ENCODE results near the gene STX16.

Gene STX16, protein sequence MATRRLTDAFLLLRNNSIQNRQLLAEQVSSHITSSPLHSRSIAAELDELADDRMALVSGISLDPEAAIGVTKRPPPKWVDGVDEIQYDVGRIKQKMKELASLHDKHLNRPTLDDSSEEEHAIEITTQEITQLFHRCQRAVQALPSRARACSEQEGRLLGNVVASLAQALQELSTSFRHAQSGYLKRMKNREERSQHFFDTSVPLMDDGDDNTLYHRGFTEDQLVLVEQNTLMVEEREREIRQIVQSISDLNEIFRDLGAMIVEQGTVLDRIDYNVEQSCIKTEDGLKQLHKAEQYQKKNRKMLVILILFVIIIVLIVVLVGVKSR

DNA sequence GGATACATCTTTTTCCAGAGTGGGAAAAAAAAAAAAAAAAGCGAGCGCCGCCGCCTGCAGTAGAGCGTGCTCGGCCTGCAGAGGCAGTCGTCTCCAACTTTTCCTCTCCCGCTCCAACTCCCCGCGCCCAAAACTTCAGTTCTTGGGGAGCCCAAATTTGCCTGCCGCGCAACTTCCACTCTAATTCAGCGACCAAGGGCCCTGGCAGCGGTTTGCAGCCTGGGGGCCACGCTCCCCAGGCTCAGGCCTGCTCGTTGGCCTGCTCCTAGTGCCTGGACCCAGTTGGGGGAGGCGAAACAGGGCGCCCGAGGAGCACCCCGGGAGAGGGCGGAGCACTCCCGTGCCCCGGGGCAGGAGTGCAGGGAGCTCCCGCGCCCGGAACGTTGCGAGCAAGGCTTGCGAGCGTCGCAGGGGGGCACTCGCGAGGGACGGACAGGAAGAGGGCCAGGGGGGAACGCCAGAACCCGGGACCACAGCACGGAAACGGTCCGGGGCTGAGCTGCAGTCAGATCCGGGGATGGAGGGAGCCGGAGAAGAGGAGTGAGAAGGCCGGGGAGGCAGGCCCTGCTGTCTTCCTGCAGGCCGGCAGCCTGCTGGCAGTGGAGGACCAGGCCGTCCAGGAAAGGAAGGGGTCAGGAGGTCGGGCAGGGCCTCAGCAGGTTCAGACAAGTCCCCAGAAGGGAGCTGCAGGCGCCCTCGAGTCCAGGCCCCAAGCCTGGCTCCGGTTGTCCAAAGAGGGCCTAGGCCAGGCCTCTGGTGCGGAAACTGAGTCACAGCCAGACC, at the start of gene STX16:
TSS of gene STX16 (plus strand) at position 508 of the 783 bp plus-strand sequence. CDS start 724 bp downstream, outside the sequence.
- peak; percentile 91 for DNase-seq

- DNase-seq = no peak
Observed at GRCh38 chr20:58602124-58602523, 49.0 kb upstream of the STX16 start.

DNA sequence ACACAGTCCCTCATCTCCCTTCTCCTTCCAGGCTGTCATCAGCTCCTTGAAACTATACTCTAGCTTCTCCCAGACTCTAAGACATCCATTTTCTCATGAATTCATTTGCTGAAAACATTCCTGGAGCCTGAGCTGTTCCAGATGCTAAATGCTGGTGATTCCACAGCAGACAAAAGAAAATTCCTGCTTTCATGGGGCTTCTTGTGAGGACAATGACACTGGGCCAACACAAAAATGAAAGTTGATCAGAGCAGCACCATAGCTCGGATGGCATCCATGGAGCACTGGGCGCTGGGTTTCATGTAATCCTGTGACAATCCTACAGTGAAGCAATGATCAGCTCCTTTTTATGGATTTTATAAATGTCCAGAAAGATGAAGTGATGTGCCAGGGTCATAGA, 47.4 kb upstream of the STX16 start:
- no peak for DNase-seq

GRCh38 chr20:58604128-58604881, 46.8 kb upstream of the STX16 start:
- DNase-seq = no peak

DNA sequence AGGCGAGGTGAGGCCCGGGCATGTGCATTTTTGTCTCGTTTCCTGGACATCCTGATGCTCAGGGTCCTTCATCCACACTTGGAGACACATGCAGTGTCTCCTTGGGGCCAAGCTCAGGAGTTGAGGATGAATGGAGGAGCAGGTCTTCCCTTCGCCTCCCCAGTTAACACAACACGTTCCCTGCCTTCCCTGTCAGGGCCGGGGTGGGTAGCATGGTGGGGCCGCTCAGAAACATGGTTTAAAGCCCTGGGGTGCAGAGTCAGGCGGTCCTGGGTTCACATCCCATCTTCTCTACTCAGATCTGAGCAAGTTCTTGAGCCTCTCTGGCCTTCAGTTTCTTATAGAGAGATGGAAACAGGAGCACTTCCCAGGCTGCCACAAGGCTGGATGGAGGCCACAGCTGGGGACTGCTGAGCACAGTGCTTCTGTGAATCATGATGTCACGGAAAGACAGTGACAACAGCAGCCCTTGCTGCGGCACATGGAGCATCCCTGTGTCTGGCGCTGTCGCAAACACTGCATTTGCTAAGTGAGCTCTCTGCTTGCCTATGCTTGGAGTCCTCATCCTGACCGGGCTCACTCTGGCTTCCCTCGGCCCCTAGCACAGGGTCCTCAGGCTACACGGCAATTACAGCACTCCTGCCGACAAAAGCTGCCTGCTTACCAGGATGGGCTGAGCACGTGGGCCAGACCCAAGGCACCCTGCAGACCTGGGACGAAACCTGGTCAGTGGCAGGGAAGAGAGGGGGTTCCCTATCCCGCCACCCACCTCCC, 45.6 kb upstream of the STX16 start:
- DNase-seq = no peak

- no peak for DNase-seq
Observed at GRCh38 chr20:58606184-58606583, 44.9 kb upstream of the STX16 start.

- no peak for DNase-seq
Observed at GRCh38 chr20:58608096-58608840, 42.8 kb upstream of the STX16 start.

DNA sequence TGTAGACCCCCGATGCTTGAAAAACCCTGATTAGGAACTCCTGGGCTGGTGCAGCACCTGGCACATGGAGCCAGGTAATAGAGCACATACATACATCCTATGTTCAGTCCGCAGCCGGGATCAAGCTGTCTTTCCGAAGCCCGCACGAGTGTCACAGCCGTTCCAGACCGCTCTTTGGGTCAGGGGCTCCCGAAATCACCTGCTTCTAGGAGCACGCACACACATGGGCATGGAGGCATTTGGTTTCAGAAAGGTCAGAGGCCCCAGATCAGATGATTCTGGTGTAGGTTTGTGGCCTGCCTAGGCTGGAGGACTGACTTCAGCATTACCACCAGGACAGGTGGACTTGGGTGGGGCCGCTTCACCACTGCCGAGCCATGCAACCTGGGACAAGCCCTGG, 42.1 kb upstream of the STX16 start:
- no peak for DNase-seq

DNA sequence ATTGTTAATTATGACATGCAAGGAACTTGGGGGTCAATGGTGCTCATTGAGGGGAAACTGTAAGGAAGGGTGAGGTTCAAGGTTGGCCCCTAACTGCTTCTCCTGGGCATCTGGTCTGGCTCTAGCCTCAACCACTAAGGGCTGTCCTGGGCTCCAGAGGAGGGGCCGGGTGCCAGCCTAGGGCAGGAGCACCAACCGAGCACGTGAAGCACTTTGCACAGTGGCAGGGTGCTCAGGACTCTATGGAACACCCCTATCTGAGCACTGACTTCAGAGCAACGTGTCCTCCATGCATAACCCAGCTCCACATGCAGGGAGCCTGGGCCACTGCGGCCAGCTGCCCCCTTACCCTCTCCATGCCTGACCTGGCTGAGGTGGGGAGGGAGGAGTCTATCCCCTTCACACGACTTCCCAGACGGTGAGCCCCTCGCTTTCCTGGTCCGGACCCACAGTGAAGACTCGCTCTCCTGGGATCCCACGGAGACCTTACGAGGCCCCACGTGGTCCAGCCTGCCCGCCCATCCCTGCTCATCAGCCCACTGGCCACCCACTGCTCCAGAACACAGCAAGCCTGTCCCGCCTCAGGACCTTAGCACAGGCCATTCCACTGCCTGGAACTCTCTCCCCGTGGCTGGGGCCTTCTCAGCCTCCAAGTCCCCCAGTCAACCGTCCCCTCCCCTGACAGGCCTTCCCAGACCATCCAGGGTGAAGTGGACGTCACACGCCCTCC, 40.8 kb upstream of the STX16 start:
- DNase-seq = no peak

GRCh38 chr20:58610811-58611210, 40.3 kb upstream of the STX16 start:
- no peak for DNase-seq

DNA sequence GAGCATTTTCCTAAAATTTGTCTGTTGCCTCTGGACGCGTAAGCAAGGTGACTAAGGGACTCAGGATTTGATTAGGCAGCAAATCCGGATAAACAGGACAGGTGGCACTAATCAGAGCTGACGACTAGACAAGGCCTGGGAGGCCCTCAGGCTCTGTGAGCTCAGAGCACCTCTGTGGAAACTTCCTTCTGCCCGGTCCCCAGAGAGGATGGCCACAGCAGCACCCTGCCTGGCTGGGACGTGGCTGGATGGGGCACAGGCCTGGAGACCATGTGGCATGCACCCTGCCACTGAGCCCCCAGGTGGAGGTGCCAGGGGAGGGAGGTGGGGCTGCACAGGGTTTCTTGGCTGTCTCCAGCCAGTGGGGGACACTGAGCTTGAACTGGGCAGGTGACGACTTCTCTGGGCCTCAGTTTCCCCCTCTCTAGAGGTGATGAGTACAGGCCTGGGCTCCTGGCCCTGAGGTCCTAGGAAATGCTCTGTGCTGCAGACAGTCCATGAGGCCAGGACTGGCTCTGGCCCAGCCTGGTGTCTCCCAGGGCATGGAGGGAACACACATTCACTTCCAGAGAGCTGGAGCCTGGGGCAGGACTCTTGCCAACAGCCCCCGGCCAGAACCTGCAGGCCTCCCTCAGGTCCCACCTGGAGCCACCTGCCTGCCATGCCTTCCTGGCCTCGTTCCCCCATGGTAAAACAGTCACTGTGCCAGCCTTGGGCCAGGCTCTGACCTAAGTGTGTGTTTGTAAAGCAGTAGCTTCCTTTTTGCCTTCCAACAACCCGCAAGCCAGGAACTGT, 39.6 kb upstream of the STX16 start:
- no peak for DNase-seq

DNA sequence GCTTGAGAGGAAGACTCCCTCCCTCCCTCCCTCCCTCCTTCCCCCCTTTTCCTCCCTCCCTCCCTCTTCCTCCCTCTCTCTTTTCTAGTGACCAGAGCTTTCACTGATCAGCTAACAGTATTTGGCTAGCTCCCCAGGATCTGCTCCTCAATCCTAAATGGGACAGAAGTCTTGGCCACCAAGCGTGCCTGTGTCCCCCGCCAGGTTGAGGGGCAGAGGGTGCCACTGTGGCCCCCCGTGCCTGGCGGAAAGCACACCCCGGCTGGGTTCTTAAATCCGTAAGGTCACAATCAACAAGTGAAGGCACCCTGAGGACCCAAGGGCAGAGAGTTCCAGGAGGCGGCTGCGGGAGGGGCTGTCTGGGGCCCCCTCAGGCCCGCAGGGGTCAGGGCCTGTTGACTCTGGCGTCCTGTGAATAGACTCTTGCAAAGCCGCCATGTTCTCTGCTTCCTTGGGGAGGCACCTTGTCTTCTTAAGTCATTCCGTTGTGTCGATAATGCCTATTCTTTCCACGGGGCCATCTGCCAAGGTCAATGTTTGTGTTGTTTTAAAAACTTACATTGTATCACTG, 38.9 kb upstream of the STX16 start:
- no peak for DNase-seq

DNA sequence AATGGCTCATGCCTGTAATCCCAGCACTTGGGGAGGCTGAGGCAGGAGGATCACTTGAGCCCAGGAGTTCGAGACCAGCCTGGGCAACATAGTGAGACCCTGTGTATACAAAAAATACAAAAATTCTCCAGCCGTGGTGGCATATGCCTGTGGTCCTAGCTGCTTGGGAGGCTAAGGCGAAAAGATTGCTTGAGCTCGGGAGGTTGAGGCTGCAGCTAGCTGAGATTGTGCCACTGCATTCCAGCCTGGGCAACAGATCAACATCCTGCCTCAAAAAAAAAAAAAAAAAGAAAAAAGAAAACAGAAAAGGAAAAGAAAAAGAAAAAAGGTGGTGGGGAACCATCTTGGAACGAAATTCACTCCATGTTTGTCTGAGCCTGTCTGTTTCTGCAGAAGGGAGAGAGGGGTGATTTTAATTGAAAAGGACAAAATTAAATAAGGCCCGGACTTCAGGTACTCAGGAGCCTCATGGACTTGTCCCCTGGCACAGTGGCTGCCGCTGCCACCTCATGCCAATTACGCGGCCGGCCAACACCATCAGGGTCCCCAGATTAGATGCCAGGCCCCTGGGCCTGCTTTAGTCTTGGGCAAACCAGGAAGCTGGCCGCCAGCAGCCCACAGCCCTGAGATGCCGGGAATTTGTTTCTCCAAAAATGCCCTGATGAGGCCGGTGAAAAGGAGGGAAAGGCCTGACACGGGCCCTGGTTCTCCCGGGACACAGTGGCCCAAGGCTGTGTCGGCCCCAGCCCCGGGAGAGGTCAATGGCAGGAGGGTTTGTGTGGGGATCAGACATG, 37.8 kb upstream of the STX16 start:
- no peak for DNase-seq

DNA sequence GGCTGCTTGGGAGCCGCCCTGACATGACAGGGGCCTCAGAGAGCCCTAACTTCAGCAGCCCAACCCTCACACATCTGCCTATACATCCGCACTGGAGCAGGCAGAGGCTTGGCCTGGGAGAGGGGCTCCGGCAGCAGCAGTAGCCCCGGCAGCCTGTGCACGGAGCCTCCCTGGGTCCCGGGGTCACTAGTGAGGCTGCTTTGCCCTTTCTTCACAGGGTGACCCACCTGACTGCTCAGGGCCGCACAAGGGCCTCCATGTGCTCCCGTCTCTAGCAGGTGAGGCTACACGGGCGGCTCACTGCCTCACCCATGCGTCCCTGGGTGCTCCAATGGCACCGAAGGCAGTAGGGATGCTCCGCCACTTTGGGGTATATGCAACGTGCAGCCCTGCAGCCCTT, 36.7 kb upstream of the STX16 start:
- DNase-seq = no peak

- no peak for DNase-seq
Observed at GRCh38 chr20:58614984-58615760, 35.9 kb upstream of the STX16 start.

- DNase-seq = no peak
Observed at GRCh38 chr20:58616411-58616810, 34.7 kb upstream of the STX16 start.

GRCh38 chr20:58617158-58617557, 33.9 kb upstream of the STX16 start:
- no peak for DNase-seq

DNA sequence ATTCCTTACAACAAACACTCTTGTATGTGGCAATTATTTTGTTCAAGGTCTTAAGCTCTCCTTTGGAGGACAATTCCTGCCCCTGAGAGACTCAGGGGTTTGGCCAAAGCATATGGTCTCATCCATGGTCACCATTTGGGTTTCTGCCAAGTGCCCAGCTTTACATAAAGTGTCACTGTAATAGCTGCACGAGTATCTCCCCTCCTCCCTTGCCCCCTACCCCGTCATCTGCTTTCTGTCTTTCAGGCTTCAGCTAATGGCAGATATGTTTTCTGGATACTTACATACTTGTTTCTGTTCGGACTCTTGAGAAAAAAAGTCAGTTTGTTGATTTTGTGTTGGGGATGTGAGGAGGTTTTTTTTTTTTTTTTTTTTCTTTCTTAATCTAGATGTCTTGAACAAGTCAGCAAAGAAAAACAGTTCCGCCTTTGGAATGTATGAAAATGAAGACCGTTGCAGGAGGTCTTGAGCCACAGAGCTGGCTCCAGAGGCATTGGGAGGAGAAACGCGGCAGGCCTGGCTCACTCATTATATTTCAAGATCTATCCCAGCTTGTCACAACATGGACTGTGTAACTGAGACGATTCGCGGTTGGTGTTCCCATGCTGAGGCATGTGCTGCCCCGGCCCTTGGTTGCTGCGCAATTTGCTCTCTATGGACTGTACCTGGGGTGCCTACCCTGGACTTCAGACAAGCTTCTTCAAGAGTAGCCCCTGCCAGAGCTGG, 32.6 kb upstream of the STX16 start:
- DNase-seq = no peak
